Measurements from ENCODE around the gene ARID2.
A peak's percentile ranks its signal among the peaks of the same experiment; 100 is the strongest.

Gene ARID2

DNA sequence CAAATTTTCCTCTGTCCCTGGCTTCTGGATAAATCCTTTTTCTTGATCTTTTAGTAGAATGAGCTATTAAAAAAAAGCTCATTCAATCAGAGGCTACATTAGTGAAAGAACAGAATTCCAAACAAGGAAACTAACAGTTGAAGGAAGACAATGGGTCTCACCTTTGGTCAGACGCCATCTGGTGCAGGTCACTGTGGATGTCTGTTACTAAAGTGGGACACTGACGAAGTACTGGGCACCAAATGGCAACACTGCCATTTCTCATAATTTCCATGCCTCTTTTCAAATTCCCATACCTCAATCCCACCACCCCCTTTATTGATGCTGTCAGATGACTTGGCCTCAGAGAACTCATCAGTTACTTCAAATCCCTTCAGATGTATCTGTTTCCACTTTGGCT lies 24.5 kb upstream of the ARID2 start:
- Mint-ChIP-seq H3K27ac (no peak overlapping the region), H3K9me3 (peaks cover 3% of the 10 kb centered on the region), H3K4me1 (no peaks in the 10 kb centered on the region), H3K36me3 (peaks cover 13% of the 10 kb centered on the region), H3K4me3 (no peak overlapping the region), H3K27me3 (no peaks in the 10 kb centered on the region)
- no peak for DNase-seq
- CTCF ChIA-PET, result no interaction called here

DNA sequence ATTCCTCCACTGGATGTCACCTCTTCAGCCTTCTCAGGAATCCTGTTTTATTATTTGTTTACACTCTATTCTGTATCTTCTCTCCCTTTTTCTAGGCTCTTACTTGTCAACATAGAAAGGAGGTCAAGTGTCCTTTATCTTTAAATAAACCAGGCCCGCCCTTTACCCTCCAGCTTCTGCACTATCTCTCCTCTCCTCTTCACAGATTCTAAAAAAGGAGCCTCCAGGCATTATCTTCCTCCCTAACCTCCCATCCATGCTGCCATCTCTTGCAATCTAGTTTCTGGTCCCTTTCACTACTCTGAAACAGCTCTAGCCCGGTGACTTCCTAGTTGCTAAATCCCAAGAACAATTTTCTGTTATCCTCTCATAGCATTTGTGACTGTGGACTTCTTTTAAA lies 24.1 kb upstream of the ARID2 start:
- H3K27ac Mint-ChIP-seq, result no peak overlapping the region
- H3K36me3 Mint-ChIP-seq, result peaks cover 13% of the 10 kb centered on the region
- H3K4me3 Mint-ChIP-seq, result no peak overlapping the region
- no peaks in the 10 kb centered on the region for H3K4me1 Mint-ChIP-seq
- DNase-seq, result no peak
- H3K9me3 Mint-ChIP-seq, result peaks cover 3% of the 10 kb centered on the region
- H3K27me3 Mint-ChIP-seq, result no peaks in the 10 kb centered on the region
- CTCF ChIA-PET, result no interaction called here

DNA sequence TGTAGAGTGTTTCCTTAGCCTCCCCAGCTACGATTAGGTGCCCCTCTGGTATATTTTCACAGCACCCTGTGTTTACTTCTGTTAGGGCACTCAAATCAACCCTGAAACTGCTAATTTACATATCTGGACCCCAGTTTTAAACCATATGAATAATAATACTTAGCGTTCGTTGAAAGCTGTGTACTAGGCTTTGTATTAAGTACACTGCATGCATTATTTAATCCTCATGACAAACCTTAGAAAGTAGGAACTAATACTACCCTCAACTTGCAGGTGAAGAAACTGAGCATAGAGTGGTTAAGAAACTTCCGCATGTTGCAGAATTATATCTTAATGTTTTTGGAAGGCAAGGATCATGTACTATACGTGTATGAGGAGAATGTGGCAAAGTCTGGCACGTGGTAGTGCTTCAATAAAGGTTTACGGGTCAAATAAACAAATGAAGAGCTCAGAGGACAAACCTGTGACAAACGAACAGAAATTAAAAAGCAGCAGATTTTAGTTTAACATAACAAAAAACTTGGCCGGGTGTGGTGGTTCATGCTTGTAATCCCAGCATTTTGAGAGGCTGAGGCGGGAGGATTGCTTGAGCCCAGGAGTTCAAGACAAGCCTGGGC lies 22.2 kb upstream of the ARID2 start:
- H3K9me3 Mint-ChIP-seq, result no peaks in the 10 kb centered on the region
- CTCF ChIA-PET, result no interaction called here
- H3K27me3 Mint-ChIP-seq, result no peaks in the 10 kb centered on the region
- H3K4me3 Mint-ChIP-seq, result no peak overlapping the region
- no peak for DNase-seq
- H3K4me1 Mint-ChIP-seq, result no peaks in the 10 kb centered on the region
- H3K36me3 Mint-ChIP-seq, result peaks cover 10% of the 10 kb centered on the region
- no peak overlapping the region for H3K27ac Mint-ChIP-seq

DNA sequence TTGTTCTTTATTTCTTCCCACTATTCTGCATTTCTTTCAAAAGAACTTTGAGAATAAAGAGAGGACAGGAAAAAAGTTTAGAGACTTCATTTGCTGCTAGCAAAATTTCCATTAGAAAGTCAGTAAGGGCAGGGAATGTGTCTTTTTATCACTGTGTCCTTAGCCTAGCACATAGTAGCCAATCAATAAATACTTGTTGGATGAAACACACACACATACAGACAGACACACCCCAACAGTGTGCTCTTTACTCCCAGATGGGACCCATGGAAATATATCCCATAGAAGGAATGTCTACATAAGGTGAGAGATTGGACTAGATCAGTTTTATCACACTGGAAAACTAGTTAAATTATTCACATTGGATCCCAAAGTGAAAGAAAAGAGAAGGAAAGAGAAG lies 21.1 kb upstream of the ARID2 start:
- CTCF ChIA-PET, result no interaction called here
- H3K4me3 Mint-ChIP-seq, result no peak overlapping the region

DNA sequence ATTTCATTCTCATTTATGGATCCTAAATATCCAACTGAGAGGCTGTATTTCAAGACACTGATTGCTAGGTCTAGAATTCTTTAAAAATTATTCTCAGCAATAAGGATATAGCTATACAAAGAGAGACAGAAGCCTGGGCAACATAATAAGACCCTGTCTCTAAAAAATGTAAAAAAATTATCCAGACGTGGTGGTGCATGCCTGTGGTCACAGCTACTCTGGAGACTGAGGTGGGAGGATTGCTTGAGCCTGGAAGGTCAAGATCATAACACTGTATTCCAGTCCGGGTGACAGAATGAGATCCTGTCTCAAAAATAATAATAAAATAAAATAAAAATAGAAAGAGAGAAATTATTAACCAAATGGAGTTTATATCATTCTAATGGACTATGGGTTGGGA lies 20.6 kb upstream of the ARID2 start:
- H3K9me3 Mint-ChIP-seq, result no peaks in the 10 kb centered on the region
- no peaks in the 10 kb centered on the region for H3K27me3 Mint-ChIP-seq
- peaks cover 11% of the 10 kb centered on the region for H3K36me3 Mint-ChIP-seq
- H3K27ac Mint-ChIP-seq, result no peak overlapping the region
- CTCF ChIA-PET, result no interaction called here
- H3K4me3 Mint-ChIP-seq, result no peak overlapping the region
- no peaks in the 10 kb centered on the region for H3K4me1 Mint-ChIP-seq
- DNase-seq, result no peak

More for the DNA sequence above, 21.1 kb upstream of the ARID2 start:
- Mint-ChIP-seq H3K27ac (no peak overlapping the region), H3K27me3 (no peaks in the 10 kb centered on the region), H3K36me3 (peaks cover 11% of the 10 kb centered on the region), H3K4me1 (no peaks in the 10 kb centered on the region), H3K9me3 (no peaks in the 10 kb centered on the region)
- no peak for DNase-seq

DNA sequence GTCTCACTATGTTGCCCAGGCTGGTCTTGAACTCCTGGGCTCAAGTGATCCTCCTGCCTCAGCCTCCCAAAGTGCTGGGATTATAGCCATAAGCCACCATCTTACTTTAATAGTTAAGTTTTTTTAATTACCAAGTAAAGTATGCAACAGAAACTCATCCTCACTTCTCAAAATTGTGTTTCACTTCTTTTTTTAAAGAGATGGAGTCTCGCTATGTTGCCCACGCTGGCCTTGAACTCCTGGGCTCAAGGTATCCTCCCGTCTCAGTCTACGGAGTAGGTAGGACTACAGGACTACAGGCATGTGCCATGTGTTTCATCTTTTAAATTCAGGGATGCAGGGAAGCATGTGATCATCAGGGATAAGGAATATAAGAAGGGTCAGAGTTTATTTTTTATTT lies 17.2 kb upstream of the ARID2 start:
- H3K4me1 Mint-ChIP-seq, result no peaks in the 10 kb centered on the region
- no peak overlapping the region for H3K27ac Mint-ChIP-seq
- peaks cover 11% of the 10 kb centered on the region for H3K36me3 Mint-ChIP-seq
- no peak for DNase-seq
- no peak overlapping the region for H3K4me3 Mint-ChIP-seq
- CTCF ChIA-PET, result no interaction called here
- no peaks in the 10 kb centered on the region for H3K9me3 Mint-ChIP-seq
- no peaks in the 10 kb centered on the region for H3K27me3 Mint-ChIP-seq

DNA sequence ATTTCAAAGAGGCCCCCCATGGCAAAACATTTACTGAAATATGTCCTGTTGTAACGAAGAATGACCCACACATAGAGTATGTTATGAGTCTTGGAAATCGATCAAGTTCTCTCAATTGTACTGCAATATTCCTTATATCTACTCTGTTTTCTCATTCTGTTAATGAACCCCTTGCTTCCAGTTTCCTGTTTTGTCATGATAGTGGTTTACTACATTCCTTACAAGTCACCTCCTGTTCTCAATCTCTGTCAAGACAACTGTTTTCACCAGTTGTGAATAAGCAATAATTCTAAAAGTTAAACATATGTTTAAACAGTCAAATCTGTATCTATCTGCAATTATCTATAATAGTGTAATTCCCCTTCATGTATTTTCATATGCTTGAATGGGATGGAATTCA lies 16.4 kb upstream of the ARID2 start:
- no peak for DNase-seq
- Mint-ChIP-seq H3K27me3 (no peaks in the 10 kb centered on the region), H3K4me3 (no peak overlapping the region), H3K36me3 (peaks cover 11% of the 10 kb centered on the region), H3K4me1 (no peaks in the 10 kb centered on the region), H3K27ac (no peak overlapping the region), H3K9me3 (no peaks in the 10 kb centered on the region)
- CTCF ChIA-PET, result no interaction called here

DNA sequence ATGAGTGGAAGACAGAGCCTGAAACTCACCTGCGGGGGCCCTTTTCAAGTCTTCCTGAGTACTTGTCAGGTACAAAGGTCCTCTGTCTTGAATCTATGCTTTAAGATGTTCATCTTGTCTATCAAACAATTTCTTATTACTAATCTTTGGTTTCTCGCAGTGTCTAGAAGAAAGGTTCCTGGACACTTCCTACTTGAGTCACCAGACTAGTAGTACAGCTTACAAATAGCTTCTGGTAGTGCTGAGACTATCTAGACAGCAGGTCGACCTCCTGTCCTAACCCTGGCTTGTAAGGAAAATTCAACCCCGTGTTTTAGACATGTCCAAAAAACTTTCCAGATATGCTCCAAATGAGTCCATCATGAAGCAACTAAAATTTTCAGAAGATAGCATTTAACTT lies 11.2 kb upstream of the ARID2 start:
- Mint-ChIP-seq H3K9me3 (no peaks in the 10 kb centered on the region), H3K27me3 (no peaks in the 10 kb centered on the region), H3K27ac (no peak overlapping the region), H3K4me3 (no peak overlapping the region), H3K36me3 (peaks cover 38% of the 10 kb centered on the region), H3K4me1 (peaks cover 38% of the 10 kb centered on the region)
- no peak for DNase-seq
- CTCF ChIA-PET, result no interaction called here

DNA sequence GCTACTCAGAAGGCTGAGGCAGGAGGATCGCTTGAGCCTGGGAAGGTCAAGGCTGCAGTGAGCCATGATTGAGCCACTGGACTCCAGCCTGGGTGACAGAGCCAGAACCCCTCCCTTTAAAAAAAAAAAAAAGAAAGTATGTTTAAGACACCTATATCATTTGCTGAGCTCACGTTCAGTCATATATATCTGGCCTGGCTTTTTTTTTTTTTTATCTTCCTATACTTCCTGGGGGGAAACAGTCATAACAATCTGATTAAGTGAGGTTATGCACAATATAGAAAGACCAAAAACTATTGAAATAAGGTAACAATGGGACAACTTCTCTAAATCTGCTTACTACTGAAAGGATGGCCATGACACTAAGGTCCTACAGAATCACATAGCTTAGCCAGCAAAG lies 9.4 kb upstream of the ARID2 start:
- H3K4me1 Mint-ChIP-seq, result peaks cover 44% of the 10 kb centered on the region
- peaks cover 35% of the 10 kb centered on the region for H3K36me3 Mint-ChIP-seq

DNA sequence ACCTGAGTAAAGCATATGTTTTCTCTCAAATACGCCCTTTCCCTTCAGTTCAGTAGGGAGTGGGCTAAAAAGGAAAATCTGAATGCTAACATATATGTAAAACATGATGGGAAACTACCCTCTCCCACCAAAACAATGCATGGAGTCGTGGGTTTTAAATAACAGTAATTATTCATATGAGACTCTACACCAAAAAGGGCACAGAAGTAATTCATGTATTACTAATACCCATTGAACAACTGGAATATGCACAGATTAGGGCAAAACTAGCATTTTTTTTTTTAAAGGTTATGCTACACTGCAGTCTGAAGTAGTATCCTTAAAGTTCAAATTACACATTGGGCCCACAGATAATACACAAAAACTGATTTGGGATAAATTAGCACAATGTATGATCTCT lies 8.1 kb upstream of the ARID2 start:
- Mint-ChIP-seq H3K27me3 (no peaks in the 10 kb centered on the region), H3K27ac (no peak overlapping the region), H3K9me3 (no peaks in the 10 kb centered on the region), H3K4me1 (peaks cover 48% of the 10 kb centered on the region), H3K36me3 (peaks cover 39% of the 10 kb centered on the region), H3K4me3 (no peak overlapping the region)
- no peak for DNase-seq
- CTCF ChIA-PET, result interaction anchor here (0.7 to 11.7 kb wide), 2 partner anchors 59 to 176 kb away, joined by 3 to 107 read pairs; no protein-coding TSS in a partner anchor

More for the DNA sequence above, 9.4 kb upstream of the ARID2 start:
- Mint-ChIP-seq H3K27ac (no peak overlapping the region), H3K4me3 (no peak overlapping the region), H3K9me3 (no peaks in the 10 kb centered on the region), H3K27me3 (no peaks in the 10 kb centered on the region)
- no peak for DNase-seq
- CTCF ChIA-PET, result interaction anchor here (1.3 to 11.7 kb wide), 2 partner anchors 19 to 174 kb away, joined by 3 to 107 read pairs; no protein-coding TSS in a partner anchor

DNA sequence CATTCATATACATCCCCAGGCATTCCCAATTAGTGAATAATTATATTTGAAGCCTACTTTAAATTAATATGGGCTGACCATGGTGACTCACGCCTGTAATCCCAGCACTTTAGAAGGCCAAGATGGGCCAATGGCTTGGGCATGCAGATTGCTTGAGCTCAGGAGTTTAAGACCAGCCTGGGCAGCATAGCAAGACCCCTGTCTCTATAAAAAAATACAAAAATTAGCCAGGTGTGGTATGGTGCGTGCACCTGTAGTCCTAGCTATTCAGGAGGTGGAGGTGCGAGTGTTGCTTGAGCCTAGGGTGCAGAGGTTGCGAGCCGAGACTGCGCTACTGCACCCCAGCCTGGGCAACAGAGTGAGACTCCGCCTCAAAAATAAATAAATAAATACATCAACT lies 7.6 kb upstream of the ARID2 start:
- Mint-ChIP-seq H3K36me3 (peaks cover 41% of the 10 kb centered on the region), H3K4me3 (no peak overlapping the region), H3K9me3 (no peaks in the 10 kb centered on the region), H3K27ac (no peak overlapping the region), H3K4me1 (peaks cover 48% of the 10 kb centered on the region), H3K27me3 (no peaks in the 10 kb centered on the region)
- DNase-seq, result no peak
- CTCF ChIA-PET, result interaction anchor here (11.7 kb wide), 1 partner anchor 176 kb away, joined by 107 read pairs; no protein-coding TSS in a partner anchor

DNA sequence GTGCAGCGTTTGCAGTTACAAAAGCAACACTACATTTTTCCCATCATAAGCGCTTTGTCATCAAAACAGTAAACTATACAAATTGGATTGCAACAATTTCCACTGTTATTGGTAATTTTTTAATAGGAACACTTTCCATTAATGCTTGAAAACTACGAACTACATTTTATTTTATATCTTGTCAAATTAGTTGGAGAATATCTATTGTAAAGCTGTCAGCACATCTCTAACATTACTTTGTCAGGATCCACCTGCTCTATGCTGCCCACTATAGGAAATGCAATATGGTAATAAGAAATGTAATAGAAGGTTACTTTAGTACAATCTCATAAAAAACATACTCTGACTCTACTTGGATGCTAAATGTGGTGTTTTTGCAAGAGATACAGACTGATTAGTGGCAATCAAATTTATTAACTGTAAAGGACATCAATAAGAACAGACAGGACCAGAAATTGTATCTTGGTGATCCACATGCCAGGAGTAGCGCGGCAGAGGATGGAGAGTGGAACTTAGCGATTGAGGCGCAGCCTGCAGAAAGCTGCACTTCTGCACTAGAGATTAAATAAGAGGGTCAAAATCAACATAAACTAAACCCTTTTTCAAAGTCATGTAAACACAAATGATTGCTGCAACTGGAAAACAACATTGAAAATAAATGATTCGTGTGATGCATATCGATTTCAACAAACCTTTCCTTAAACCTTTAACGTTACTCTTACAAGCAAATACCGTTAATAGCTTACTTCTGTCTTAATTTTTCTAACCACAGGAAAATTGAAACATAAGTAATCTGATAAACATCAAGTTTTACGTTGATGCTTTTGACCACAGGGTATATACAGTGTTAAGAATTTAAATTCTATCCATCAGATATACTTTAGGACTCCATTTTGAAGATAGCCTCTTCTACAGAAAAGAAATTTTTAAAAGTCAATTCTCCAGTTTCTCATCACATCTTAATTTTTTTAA lies 3.6 kb upstream of the ARID2 start:
- peaks cover 30% of the 10 kb centered on the region for H3K36me3 Mint-ChIP-seq
- DNase-seq, result peak; percentile 54
- H3K4me1 Mint-ChIP-seq, result peaks cover 36% of the 10 kb centered on the region
- no peaks in the 10 kb centered on the region for H3K9me3 Mint-ChIP-seq
- CTCF ChIA-PET, result interaction anchor here (0.6 to 11.7 kb wide), 14 partner anchors 9 to 185 kb away, joined by 3 to 107 read pairs (median 4); no protein-coding TSS in a partner anchor
- no peaks in the 10 kb centered on the region for H3K27me3 Mint-ChIP-seq
- peak overlapping the region; percentile 98 for H3K27ac Mint-ChIP-seq
- peak overlapping the region; percentile 100 for H3K4me3 Mint-ChIP-seq

DNA sequence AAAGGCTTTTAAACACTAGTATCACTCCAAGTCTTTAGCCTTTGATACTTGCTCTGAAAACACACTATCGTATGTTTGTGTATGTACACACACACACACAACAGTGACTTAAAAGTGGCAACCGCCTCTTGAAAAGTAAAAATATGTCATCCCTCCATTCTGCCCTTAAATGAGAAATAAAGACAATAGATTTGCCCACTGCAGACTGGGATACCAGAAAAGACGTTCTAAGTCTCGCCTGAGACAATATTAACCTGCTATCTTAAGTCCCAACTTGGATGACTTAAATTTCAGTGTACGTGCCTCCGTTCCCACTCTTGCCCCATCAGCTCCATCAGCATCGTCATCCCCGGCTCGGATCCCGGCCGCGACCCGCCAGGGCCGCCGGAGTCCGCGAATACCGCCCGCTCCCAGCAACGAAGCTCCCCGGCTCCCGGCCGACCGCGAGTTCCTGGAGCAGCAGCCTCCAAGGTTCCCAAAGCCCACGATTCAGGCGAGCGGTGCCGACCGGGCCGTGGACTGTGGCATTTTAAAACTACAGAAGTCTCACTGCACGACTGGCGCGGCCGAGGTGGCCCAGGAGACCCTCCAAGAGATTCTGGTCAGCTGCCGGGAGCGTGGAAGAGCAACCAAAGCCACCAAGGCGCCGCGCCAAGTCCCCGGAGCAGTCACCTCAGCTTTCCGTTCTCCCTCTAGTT lies 2.8 kb upstream of the ARID2 start:
- CTCF ChIA-PET, result interaction anchor here (0.5 to 11.7 kb wide), 13 partner anchors 11 to 450 kb away, joined by 3 to 107 read pairs (median 3); no protein-coding TSS in a partner anchor
- Mint-ChIP-seq H3K27me3 (no peaks in the 10 kb centered on the region), H3K9me3 (no peaks in the 10 kb centered on the region), H3K4me1 (peaks cover 28% of the 10 kb centered on the region), H3K27ac (peak overlapping the region; percentile 98), H3K36me3 (peaks cover 27% of the 10 kb centered on the region), H3K4me3 (peak overlapping the region; percentile 100)
- peak; percentile 37 for DNase-seq

DNA sequence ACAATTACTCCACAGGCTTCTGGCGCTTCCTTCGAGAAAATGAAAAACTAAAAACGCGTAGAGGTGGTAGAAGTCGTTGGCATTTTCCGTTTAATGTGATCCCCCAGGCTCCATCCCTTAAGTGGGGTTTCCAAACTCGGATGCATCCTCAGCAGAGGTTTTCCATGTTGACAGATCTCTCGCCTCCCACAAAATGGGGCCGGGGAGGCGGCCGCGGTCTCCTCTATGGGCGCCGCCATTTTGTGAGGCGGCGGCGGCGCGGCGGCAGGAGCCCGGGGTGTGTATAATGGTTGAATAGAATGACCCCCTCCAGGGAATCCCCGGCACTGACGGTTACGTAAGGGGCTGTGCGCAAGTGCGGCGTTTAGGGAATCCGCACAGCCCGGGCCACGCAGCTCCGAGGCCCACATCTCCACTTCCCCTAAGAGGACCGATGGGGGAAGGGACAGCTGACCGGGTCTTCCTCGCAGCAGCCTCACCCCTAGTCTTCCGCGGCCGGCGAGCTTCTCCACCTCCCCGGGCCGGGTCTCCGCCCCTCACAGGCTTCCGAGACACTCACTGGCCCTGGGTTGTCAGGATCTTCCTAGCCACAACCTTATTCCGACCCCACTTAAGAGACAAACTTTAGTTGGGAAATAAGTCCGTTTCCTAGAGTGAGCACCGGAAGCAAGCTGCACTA lies 2.1 kb upstream of the ARID2 start:
- H3K4me1 Mint-ChIP-seq, result peaks cover 25% of the 10 kb centered on the region
- H3K9me3 Mint-ChIP-seq, result no peaks in the 10 kb centered on the region
- CTCF ChIA-PET, result interaction anchor here (0.5 to 11.7 kb wide), 9 partner anchors 17 to 450 kb away, joined by 3 to 107 read pairs (median 3); no protein-coding TSS in a partner anchor
- peak overlapping the region; percentile 100 for H3K4me3 Mint-ChIP-seq
- peak overlapping the region; percentile 98 for H3K27ac Mint-ChIP-seq
- peak; percentile 90 for DNase-seq
- H3K36me3 Mint-ChIP-seq, result peaks cover 27% of the 10 kb centered on the region
- H3K27me3 Mint-ChIP-seq, result no peaks in the 10 kb centered on the region
